GM19023 (cell line): Measurements from ENCODE around the gene MTA1.

Experiments used
- ATAC-seq: cut with Tn5 transposase; IDR thresholded peaks from one replicate; pipeline ENCODE4 v1.9.1; 2021; ENCODE audit warnings: mild to moderate bottlenecking, moderate library complexity; ENCODE audit not compliant: unreplicated experiment

Gene MTA1

DNA sequence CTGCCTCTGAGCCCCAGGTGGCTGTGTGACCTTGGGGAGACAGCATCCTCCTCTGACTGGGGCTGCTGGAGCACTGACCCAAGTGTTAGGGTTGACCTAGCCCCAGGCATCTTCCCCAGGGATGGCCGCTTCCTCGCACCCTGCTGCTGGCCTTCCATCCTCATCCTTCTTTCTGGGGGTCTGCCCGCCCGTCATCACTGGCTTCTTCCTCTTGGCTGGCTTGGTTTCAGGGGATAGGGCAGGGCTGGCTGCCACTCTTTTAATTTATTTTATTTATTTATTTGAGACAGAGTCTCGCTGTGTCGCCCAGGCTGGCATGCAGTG lies 74.9 kb downstream of the MTA1 start:
- ATAC-seq, result no peak

DNA sequence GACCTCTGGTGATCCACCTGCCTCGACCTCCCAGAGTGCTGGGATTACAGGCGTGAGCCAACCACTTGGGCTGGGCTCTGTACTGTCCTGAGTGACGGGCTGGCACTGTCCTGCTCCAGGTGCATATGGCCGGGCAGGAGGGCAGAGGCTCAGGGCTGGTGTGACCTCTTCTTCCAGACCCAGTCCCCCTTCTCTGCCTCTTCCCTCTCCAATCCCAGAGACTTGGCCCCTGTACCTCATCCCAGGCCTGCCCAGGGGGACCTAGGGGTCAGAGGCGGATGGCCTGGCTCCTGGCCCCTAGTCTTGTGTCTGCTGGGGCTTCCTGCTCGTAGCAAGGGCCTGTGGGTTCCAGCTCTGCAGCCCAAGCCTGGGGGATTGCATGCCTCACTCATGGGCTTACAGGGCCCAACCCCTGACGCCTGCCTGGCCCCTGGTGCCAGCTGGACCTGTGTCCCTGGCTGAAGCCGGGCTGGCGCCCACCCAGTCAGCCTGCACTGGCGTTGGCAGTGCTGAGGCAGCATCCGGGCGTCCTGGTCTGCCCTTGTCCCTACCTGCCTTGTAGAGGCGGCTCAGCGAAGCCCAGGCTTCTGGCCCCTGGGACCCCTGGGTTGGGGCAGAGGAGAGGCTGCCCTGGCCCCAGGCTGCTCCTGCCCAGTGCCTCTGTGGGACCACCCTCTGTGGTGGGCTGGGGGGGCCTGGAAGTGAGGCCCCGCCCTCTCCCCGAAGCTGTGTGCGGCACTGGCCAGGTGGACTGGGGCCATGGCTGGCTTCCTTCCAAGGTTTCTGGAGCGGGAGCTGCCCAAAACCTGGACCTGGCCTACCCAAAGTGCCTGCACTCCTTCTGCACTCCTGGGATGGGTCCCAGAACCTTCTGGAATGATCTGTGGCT lies 75.7 kb downstream of the MTA1 start:
- ATAC-seq, result no peak

DNA sequence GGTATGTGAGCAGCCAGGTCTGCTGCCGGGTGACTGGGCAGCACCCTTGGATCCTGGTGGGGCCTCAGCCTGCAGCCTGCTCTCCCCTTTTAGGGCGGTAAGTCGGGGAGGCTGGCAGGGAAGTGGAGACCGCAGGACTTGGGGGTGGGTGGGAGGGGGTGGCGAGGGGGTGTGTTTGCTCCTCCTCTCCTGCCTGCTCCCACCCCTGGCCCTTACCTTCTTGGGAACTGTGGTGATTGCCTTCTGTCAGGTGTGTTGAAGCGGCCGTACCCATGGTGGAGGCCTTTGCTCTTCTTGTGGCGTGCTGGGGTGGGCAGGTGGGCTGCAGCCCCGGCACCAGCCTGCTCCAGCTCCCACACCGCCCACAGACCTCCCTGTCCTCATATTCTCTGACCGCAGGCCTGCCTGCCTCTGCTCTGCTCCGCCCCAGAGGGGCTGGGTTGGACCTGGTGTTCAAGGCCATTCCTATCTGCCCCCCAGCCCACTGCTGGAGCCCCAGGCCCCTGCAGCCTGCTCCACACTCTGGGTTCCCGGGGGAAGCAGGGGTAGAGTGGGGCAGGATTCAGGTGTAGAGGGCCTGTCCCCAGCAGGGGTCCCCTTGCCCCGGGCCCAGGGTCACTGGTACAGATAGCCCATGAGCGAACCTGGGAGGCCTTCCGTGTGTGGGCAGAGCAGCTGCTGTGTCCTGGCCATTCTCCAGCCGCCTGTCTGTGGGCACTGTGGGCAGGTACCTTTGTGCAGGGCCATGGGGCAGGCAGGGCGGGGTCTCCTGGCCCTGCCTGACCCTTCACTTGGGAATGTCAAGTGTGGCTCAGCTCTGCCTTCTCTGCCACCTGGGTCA lies 76.6 kb downstream of the MTA1 start:
- no peak for ATAC-seq

DNA sequence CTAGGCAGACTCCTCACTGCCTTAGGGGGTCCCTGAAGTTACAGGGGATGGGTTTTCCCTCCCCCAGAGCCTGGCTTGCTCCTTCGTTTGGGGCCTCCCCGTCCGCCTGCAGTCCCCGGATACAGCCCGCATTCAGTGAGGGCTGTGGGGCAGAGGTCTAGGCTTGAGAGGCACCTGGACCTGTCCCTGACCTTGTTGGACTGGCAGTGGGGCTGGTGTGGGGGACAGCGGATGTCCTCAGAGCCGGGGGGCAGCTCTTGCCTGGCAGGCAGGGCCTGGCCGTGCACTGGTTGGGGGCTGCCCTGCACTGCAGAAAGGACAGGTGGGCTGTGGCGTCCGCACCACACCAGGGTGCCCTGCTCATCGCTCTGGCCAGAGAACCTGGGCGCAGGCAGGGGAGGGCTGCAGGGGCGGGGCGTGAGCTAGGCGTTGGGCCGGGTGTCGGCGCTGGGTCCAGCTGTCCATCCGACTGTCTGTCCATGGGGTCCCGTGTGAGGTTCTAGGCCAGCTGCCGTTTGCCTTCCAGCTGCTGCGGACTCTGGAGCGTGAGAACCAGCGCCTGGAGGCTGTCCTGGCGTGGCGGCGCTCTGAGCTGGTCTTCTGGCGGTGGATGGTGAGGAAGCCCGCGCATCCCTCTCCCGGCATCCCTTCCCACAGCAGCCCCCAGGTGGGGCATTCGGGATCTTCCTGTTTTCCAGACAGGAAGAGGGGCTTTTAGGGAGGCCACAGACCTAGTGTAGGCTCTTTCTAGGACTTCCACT lies 77.4 kb downstream of the MTA1 start:
- ATAC-seq, result no peak

DNA sequence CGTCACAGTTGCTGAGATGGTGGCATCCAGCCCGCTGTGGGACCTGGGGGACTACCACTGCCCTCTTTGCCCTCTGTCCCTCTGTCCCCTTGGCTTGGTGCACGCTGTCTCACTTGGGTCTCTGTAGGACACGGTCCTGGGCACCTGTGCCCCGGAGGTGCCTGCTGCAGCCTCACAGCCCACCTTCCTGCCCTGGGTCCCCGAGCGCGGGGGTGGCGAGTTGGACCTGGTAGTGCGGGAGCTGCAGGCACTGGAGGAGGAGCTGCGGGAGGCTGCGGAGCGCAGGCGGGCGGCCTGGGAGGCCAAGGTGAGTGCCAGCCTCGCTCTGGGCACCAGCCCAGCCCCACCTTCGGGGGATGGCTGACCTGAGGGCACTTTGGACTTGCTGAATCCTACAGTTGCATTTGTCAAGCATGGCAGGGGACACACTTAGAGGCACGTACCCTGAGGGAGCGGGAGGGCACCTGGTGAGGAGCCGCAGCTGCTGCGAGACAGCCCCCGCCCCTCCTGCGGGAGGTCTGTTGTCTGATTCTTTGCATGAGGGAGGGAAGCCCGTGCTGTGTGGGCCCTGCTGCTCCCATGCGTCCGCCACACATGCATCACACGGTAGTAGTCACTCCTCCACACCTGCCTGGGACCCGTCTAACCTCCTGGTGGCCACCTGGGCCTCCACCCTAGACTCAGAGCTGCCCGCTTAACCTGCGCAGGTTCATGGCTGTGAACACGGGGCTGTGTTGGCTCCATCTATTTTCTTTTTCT lies 78.2 kb downstream of the MTA1 start:
- no peak for ATAC-seq

GRCh38 chr14:105498430-105499255 lies 79.0 kb downstream of the MTA1 start:
- no peak for ATAC-seq

- ATAC-seq, result no peak
Observed at GRCh38 chr14:105499256-105500035, 79.8 kb downstream of the MTA1 start.

GRCh38 chr14:105500036-105500725 lies 80.6 kb downstream of the MTA1 start:
- ATAC-seq, result no peak

DNA sequence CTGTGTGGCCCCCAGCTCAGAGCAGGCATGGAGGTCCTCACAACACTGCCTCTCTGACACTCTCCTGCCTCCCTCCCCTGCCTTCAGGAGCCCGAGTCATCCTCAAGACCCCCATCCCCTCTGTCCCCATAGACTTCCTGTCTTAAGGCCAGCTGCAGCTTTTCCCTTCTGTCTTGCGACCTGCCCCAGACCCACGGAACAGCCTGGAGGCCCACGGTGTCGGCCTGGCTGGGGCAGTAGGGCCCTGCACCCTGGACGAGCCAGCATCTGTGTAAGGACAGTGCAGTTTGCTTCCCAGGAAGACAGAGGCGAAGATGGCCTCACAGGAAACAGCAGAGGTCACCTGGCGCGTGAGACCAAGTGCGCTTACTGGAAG lies 81.1 kb downstream of the MTA1 start:
- no peak for ATAC-seq

DNA sequence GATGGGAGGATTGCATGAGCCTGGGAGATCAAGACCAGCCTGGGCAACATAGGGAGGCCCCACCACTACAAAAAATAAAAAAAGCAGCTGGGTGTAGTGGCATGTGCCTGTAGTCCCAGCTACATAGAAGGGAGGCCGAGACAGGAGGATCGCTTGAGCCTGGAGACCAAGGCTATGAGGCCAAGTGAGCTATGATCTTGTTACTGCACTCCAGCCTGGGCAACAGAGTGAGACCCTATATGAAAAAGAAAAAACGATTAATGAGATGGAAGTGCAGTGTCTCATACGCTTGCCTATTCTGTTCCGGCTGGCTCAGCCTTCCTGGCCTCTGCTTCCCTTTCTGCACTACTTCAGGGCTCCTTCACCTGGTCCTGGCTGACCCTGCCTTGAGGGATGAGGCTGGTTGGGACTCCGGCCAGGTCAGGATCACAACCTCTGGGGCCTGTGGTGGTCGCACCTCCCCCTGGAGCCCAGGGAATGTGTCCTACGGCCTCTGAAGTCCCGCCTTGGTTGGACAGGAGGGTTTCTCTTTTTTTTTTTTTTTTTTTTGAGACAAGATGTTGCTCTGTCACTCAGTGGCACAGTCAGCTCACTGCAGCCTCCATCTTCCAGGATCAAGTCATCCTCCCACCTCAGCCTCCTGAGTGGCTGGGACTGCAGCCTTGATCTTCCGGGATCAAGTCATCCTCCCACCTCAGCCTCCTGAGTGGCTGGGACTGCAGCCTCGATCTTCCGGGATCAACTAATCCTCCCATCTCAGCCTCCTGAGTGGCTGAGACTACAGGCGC lies 82.1 kb downstream of the MTA1 start:
- no peak for ATAC-seq

DNA sequence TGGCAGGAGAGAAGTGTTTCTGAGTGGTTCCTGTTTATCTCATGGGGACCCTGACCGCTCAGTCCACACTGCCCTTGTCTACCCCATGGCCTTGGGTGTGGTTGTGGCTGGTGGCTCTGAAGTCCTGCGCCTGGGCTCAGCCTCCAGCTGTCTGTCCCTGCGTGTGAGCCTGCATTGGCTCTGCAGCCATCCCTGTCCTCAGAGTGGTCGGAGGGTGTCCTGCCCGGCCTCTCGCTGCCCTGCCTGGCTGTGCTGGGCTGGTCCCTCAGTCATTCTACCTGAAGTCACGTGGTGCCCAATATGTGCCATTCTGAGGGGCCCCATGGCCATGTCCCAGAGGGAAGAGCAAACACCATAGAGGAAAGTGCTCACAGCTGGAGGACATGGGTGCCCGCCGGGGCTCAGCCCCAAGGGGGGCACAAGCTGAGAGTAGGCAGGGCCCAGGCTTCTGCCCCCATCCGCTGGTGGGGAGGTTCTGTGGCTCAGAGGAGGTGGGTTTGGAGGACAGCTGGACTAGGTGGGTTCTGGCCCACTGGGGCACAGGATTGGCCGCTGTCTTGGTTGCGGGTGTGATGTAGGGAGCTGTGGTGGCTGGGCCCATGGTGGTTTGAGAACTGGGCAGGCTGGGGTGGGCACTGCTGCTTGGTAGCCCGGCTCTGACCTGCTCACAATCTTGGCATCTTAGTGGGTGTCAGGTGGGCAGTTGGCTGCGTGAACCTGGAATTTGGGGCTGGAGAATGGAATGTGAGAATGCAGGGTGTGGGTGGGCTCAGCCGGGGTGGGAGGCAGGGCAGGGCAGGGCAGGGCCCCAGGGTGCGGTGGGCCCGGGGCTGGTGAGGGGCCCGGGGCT lies 83.0 kb downstream of the MTA1 start:
- ATAC-seq, result no peak

- ATAC-seq, result no peak
Observed at GRCh38 chr14:105503296-105503640, 83.6 kb downstream of the MTA1 start.

GRCh38 chr14:105503935-105504692 lies 84.5 kb downstream of the MTA1 start:
- no peak for ATAC-seq

DNA sequence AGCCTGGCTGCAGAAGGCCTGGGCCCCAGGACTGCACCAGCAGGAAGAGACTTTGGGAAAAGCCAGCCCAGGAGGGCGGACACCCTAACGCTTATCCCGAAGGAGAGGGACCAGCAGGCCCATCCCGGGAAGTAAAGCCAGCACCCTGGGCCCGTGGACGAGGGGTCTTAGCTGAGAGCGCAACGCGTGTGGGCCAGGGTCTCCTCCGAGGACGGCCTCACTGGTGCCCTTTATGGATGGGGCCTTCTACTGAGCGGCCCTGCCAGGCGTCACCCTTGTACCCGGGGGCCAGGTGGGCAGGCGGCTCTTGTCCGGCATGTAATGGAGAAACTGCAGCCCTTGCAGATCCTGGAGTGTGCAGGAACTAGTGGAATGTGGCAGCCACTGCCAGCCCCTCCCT lies 85.5 kb downstream of the MTA1 start:
- ATAC-seq, result no peak

DNA sequence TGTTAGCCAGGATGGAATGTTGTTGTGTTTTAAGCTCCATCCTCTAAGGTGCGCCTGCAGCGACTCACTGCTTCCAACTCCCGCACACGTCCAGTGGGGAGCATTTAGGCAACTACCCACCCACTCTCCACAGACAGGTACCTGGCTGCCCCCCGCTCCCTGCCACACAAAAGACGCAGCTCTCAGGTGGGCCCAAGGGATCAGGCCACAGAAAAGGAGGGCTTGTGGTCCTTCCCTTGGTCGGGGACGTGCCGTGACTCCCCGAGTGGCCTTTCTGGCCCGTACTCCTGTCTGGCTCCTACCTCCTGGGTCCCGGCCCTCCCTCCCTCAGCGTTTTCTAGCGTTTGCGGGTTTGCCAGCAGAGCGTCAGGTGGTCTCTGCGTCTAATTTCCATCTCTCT lies 87.6 kb downstream of the MTA1 start:
- no peak for ATAC-seq

- no peak for ATAC-seq
Observed at GRCh38 chr14:105508069-105508468, 88.4 kb downstream of the MTA1 start.
